KOPT-K1 (cell line): ENCODE measurements around the gene CAGE1.

Experiments used
- H3K27ac ChIP-seq: fragments of 200-600 bp; sonication (generic); 2 replicates; pipeline ENCODE4 v1.5.1; 2016; ENCODE audit warnings: antibody characterized with exemption, mild to moderate bottlenecking, low read depth, low read length; ENCODE audit not compliant: poor library complexity, severe bottlenecking
- H3K36me3 ChIP-seq: fragments of 200-600 bp; sonication (generic); 2 replicates; pipeline ENCODE4 v1.5.1; 2017; ENCODE audit warnings: antibody characterized with exemption, mild to moderate bottlenecking, low read length, moderate library complexity; ENCODE audit not compliant: insufficient read depth
- H3K9me3 ChIP-seq: fragments of 200-600 bp; sonication (generic); 2 replicates; pipeline ENCODE4 v1.5.1; 2017; ENCODE audit warnings: antibody characterized with exemption, low read length, mild to moderate bottlenecking; ENCODE audit not compliant: insufficient read depth, poor library complexity, severe bottlenecking

CAGE1 gene

DNA sequence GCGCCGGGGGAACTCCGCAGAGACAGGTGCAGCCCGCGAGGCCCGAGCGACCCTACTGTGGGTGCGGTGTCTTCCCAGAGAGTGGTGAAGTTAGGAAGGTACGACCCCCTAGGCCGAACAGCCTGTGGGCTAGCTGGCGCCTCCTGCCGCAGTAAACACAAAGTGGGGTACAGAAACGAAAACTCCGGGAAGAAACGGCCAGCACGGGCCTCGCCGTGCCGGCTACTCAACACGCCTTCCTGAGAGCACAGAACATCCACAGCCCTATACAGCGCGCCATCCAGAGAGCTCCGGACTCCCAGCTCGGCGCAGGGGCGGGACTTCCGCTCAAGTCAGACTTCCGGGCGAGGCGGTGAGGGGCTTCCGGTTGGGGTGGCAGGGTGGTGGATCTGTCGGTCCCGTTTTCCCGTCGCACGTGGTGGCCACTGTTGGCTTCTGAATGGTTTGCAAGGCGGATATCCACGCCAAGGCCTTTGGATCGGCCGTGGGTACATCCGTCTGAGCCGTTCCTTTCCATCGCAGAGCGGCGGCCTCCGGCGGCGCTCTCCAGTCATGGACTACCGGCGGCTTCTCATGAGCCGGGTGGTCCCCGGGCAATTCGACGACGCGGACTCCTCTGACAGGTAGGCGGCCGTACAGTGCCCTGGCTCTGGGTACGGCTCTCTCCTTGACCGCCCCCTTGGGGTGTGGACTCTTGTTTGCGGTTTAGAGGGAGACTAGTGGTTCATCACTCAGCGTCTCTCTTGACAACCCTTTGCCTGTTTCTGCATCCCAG is at the start of gene CAGE1, which contains the start of gene RIOK1:
TSS of gene CAGE1 (minus strand) at position 292 of the 775 bp plus-strand sequence. CDS start 2,569 bp downstream, outside the sequence.
TSS of gene RIOK1 (plus strand) at position 358 of the 775 bp plus-strand sequence. CDS start at position 553, 195 bp downstream.
- Histone ChIP-seq H3K27ac (peak within 1 kb of the TSS; percentile 91), H3K9me3 (no peaks in the 10 kb centered on the region), H3K36me3 (peaks cover 35% of the 10 kb centered on the region)

DNA sequence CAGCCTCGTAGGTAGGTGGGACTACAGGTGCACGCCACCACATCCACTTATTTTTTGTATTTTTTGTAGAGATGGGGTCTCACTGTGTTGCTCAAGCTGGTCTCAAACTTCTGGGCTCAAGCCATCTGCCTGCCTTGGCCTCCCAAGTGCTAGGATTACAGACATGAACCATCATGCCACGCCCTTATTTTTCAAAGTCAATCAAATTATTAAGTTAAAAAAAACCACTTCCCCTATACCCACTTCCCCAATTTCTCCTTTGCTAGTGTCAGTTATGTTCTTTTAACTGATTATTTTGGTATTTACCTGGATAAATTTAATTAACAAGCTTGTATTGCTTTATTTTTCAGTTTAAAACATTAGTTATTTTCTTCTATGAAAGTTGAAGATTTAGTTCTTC is 49.7 kb upstream of the CAGE1 start:
- peak overlapping the region; percentile 8 for H3K27ac ChIP-seq
- no peaks in the 10 kb centered on the region for H3K36me3 ChIP-seq

GRCh38 chr6:7438011-7438410 is 48.5 kb upstream of the CAGE1 start:
- peaks cover 8% of the 10 kb centered on the region for H3K9me3 ChIP-seq
- H3K27ac ChIP-seq, result no peak overlapping the region
- H3K36me3 ChIP-seq, result no peaks in the 10 kb centered on the region

More for the DNA sequence above, 49.7 kb upstream of the CAGE1 start:
- H3K9me3 ChIP-seq, result peaks cover 8% of the 10 kb centered on the region

DNA sequence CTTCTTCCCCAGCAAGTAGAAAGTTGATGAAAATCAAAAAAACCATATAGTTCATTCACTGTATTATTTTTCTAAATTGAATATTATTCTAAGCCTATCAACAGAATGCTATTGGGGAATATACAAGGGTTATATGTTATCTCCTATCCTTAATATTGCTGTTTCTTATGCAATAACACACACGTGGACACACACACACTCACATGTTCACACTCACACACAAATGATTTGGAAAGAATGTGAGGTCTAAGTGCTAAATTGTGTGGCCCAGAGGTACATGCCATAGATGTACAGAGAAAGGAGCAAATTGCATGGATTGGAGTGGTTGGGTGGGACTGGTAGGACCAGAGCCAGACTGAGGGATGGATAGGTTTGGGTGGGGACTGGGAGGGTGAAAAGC is 45.1 kb upstream of the CAGE1 start:
- Histone ChIP-seq H3K27ac (no peak overlapping the region), H3K9me3 (peaks cover 3% of the 10 kb centered on the region), H3K36me3 (no peaks in the 10 kb centered on the region)

- no peak overlapping the region for H3K27ac ChIP-seq
- H3K36me3 ChIP-seq, result no peaks in the 10 kb centered on the region
- peaks cover 3% of the 10 kb centered on the region for H3K9me3 ChIP-seq
These were observed 43.6 kb upstream of the CAGE1 start for GRCh38 chr6:7433121-7433617.

GRCh38 chr6:7432391-7433120 is 43.0 kb upstream of the CAGE1 start:
- Histone ChIP-seq H3K27ac (no peak overlapping the region), H3K36me3 (no peaks in the 10 kb centered on the region), H3K9me3 (peaks cover 3% of the 10 kb centered on the region)

DNA sequence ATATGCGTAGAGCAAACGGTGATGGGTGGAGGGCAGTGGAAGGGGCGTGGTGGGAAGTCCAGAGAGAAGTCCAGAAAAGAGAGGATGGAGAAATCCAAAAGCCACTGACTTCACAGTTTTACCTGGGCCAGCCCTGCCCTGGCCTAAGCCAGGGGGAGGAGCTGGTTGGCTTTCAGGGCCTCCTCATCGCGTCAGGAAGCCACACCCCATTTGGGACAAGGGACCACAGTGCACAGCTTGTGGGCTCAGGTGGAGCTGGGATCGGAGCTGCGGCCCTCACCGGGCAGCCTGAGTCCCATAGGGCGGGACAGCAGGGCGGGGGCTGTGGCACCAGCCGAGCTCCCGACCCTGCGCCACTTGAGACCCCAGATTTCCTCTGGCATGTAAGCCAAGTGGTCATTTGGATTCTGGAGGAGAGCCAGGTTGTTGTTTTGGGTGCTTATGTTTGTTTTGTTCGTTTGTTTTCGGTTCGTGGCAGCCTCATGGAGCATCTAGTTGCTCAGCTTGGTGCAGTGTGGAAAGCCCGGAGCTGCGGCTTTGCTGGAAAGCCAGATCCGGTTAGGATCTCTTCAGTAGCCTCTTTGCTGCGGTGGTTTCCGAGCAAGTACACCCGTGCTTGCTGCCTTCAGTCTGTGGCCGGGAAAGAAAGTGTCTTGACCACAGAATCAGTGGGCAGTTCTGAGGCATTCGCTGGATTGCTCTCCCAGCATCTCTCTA is 42.3 kb upstream of the CAGE1 start:
- no peaks in the 10 kb centered on the region for H3K36me3 ChIP-seq
- no peak overlapping the region for H3K27ac ChIP-seq
- peaks cover 3% of the 10 kb centered on the region for H3K9me3 ChIP-seq

GRCh38 chr6:7431313-7431673 is 41.8 kb upstream of the CAGE1 start:
- no peaks in the 10 kb centered on the region for H3K36me3 ChIP-seq
- no peak overlapping the region for H3K27ac ChIP-seq
- peaks cover 3% of the 10 kb centered on the region for H3K9me3 ChIP-seq

DNA sequence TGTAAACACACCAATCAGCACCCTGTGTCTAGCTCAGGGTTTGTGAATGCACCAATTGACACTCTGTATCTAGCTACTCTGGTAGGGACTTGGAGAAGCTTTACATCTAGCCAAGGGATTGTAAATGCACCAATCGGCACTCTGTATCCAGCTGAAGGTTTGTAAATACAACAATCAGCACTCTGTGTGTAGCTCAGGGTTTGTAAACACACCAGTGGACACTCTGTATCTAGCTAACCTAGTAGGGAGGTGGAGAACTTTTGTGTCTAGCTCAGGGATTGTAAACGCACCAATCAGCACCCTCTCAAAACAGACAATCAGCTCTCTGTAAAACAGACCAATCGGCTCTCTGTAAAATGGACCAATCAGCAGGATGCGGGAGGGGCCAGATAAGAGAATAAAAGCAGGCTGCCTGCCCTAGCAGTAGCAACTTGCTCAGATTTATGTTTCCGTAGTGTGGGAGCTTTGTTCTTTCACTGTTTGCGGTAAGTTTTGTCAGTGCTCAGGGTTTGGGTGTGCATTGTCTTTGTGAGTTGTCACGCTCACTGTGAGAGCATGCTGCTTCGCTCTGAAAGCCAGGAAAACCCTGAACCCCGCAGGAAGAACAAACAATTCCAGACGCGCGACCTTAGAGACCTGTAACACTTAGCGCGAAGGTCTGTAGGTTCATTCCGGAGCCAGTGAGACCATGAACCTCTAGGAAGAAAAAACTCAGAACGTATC is 37.1 kb upstream of the CAGE1 start:
- Histone ChIP-seq H3K9me3 (no peaks in the 10 kb centered on the region), H3K36me3 (no peaks in the 10 kb centered on the region), H3K27ac (no peak overlapping the region)

- Histone ChIP-seq H3K27ac (no peak overlapping the region), H3K36me3 (peaks cover under 1% of the 10 kb centered on the region; the same call in 1 of the 2 replicates), H3K9me3 (no peaks in the 10 kb centered on the region)
These were observed 36.3 kb upstream of the CAGE1 start for GRCh38 chr6:7425808-7426190.

- Histone ChIP-seq H3K36me3 (peaks cover 5% of the 10 kb centered on the region; the same call in 1 of the 2 replicates), H3K9me3 (no peaks in the 10 kb centered on the region), H3K27ac (no peak overlapping the region)
These were observed 35.6 kb upstream of the CAGE1 start for GRCh38 chr6:7424967-7425807.

- H3K36me3 ChIP-seq, result peaks cover 14% of the 10 kb centered on the region; the same call in 1 of the 2 replicates
- no peak overlapping the region for H3K27ac ChIP-seq
- no peaks in the 10 kb centered on the region for H3K9me3 ChIP-seq
These were observed 34.5 kb upstream of the CAGE1 start for GRCh38 chr6:7424058-7424457.

GRCh38 chr6:7421066-7421465 is 31.5 kb upstream of the CAGE1 start:
- Histone ChIP-seq H3K9me3 (no peaks in the 10 kb centered on the region), H3K27ac (no peak overlapping the region), H3K36me3 (peaks cover 43% of the 10 kb centered on the region)

GRCh38 chr6:7419065-7419464 is 29.5 kb upstream of the CAGE1 start:
- Histone ChIP-seq H3K9me3 (no peaks in the 10 kb centered on the region), H3K36me3 (peaks cover 63% of the 10 kb centered on the region), H3K27ac (no peak overlapping the region)
